OCI-LY1 (cell line): ENCODE measurements around the gene TFDP2.

Experiments
- H2AFZ ChIP-seq: fragments of 200-600 bp; sonication (generic), shearing (Covaris generic); 2 replicates; pipeline ENCODE4 v1.6.0; 2014; ENCODE audit warnings: antibody characterized with exemption, mild to moderate bottlenecking, low read length
- H3F3A ChIP-seq: fragments of 200-600 bp; sonication (generic), shearing (Covaris generic); 2 replicates; pipeline ENCODE4 v1.6.0; 2014; ENCODE audit warnings: mild to moderate bottlenecking, antibody characterized with exemption, low read length, moderate library complexity; ENCODE audit not compliant: insufficient read depth
- H3K27ac ChIP-seq: fragments of 200-600 bp; sonication (generic); 2 replicates; pipeline ENCODE4 v1.5.1; 2014; ENCODE audit warnings: low read length, mixed run types, mild to moderate bottlenecking, low read depth; ENCODE audit not compliant: poor library complexity, severe bottlenecking
- H3K27me3 ChIP-seq: fragments of 200-600 bp; sonication (generic); 2 replicates; pipeline ENCODE4 v1.6.0; 2014; ENCODE audit warnings: antibody characterized with exemption, mild to moderate bottlenecking, low read length, moderate library complexity; ENCODE audit not compliant: insufficient read depth
- H3K36me3 ChIP-seq: fragments of 200-600 bp; sonication (generic); 2 replicates; pipeline ENCODE4 v1.6.1; 2014; ENCODE audit warnings: mild to moderate bottlenecking, antibody characterized with exemption, low read length, moderate library complexity, mixed read lengths; ENCODE audit not compliant: insufficient read depth
- H3K4me1 ChIP-seq: fragments of 200-600 bp; sonication (generic); 2 replicates; pipeline ENCODE4 v1.5.1; 2014; ENCODE audit warnings: mild to moderate bottlenecking, low read length, moderate library complexity; ENCODE audit not compliant: insufficient read depth, severe bottlenecking
- H3K4me2 ChIP-seq: fragments of 200-600 bp; sonication (generic), shearing (Covaris generic); 2 replicates; pipeline ENCODE4 v1.6.1; 2014; ENCODE audit warnings: low read length
- H3K4me3 ChIP-seq: fragments of 200-600 bp; sonication (generic); 2 replicates; pipeline ENCODE4 v1.5.1; 2014; ENCODE audit warnings: low read length, low read depth, mild to moderate bottlenecking, mixed read lengths; ENCODE audit not compliant: poor library complexity, severe bottlenecking
- H3K79me2 ChIP-seq: fragments of 200-600 bp; shearing (Covaris generic); 2 replicates; pipeline ENCODE4 v1.6.1; 2016; ENCODE audit warnings: mixed run types, low read length, mixed read lengths; ENCODE audit not compliant: insufficient read depth
- H3K9ac ChIP-seq: fragments of 200-600 bp; sonication (generic), shearing (Covaris generic); 2 replicates; pipeline ENCODE4 v1.6.1; 2014; ENCODE audit warnings: mild to moderate bottlenecking, low read length, mixed read lengths
- H3K9me2 ChIP-seq: fragments of 200-600 bp; sonication (generic), shearing (Covaris generic); 2 replicates; pipeline ENCODE4 v1.6.1; 2014; ENCODE audit warnings: low read depth, mild to moderate bottlenecking, low read length, mixed read lengths
- H3K9me3 ChIP-seq: fragments of 200-600 bp; shearing (Covaris generic); 2 replicates; pipeline ENCODE4 v1.6.1; 2014; ENCODE audit warnings: low read length, mixed read lengths
- H4K20me1 ChIP-seq: fragments of 200-600 bp; sonication (generic), shearing (Covaris generic); 2 replicates; pipeline ENCODE4 v1.6.0; 2016; ENCODE audit warnings: mild to moderate bottlenecking, low read length; ENCODE audit not compliant: insufficient read depth
- EZH2 ChIP-seq: fragments of 200-600 bp; sonication (generic), shearing (Covaris generic); IDR thresholded peaks from 2 replicates; pipeline ENCODE4 v1.8.0; 2017; ENCODE audit warnings: borderline replicate concordance, mixed run types, mild to moderate bottlenecking, antibody characterized with exemption, low read length, moderate library complexity, mixed read lengths
- TF ChIP-seq, protein P1 (sequence below): fragments of 200-600 bp; sonication (generic), shearing (Covaris generic); IDR thresholded peaks from 2 replicates; pipeline ENCODE4 v1.5.1; 2017; ENCODE audit warnings: mild to moderate bottlenecking, antibody characterized with exemption, low read length, moderate library complexity, mixed read lengths

Gene TFDP2

DNA sequence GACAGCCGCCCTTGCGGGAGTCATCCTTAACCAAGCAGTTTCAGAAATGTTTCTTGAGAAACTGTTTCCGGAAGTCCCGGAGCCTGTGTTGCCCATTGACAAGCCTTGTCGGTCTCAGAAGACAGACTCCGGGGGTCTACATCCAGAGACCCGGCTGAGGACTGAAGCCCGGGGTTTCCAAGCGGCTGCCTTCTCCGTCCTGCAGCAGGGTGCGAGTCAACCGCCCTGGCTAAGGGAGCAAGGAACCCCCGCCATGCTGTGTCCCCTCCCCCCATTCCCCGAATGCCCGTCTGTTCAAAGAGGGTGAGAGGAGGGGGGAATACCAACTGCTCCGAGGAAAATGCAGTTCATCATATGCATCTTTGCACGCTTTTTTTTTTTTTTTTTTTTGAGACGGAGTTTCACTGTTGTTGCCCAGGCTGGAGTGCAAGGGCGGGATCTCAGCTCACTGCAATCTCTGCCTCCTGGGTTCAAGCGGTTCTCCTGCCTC is 211.3 kb downstream of the TFDP2 start:
- Histone ChIP-seq H3K27ac (no peak overlapping the region), H3K4me3 (no peak overlapping the region), H3F3A (0 out of 2 replicates have a peak, but pooled peaks cover 6% of the 10 kb centered on the region), H2AFZ (no peak overlapping the region), H3K27me3 (no peaks in the 10 kb centered on the region), H4K20me1 (no peaks in the 10 kb centered on the region), H3K36me3 (0 out of 2 replicates have a peak, but pooled peaks cover 3% of the 10 kb centered on the region), H3K4me2 (no peak overlapping the region), H3K4me1 (no peaks in the 10 kb centered on the region), H3K9me2 (no peaks in the 10 kb centered on the region), H3K79me2 (no peaks in the 10 kb centered on the region), H3K9me3 (no peaks in the 10 kb centered on the region), H3K9ac (no peak overlapping the region)
- TF ChIP-seq, protein P1, sequence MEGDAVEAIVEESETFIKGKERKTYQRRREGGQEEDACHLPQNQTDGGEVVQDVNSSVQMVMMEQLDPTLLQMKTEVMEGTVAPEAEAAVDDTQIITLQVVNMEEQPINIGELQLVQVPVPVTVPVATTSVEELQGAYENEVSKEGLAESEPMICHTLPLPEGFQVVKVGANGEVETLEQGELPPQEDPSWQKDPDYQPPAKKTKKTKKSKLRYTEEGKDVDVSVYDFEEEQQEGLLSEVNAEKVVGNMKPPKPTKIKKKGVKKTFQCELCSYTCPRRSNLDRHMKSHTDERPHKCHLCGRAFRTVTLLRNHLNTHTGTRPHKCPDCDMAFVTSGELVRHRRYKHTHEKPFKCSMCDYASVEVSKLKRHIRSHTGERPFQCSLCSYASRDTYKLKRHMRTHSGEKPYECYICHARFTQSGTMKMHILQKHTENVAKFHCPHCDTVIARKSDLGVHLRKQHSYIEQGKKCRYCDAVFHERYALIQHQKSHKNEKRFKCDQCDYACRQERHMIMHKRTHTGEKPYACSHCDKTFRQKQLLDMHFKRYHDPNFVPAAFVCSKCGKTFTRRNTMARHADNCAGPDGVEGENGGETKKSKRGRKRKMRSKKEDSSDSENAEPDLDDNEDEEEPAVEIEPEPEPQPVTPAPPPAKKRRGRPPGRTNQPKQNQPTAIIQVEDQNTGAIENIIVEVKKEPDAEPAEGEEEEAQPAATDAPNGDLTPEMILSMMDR = no peak
- TF ChIP-seq EZH2 = no peak

DNA sequence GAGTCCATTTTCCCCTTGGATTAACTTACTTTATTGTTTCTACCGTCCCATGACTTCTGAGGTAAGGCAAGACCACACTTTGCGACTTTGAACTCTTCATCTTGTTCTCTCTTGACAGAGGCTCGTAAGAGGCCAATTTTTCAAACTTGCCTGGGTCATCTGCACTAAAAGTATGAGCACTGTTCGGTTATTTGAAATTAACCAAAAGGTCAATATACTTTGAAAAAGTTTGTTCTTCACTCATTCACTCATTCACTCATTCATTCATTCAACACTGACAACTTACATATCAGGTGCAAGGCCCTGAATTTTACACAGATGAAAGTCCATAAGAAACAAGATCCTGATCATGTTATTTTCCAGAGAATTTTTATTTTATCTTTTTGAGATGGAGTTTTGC is 215.0 kb downstream of the TFDP2 start:
- H3K27me3 ChIP-seq = no peaks in the 10 kb centered on the region
- H3K36me3 ChIP-seq = peaks cover 12% of the 10 kb centered on the region; the same call in 1 of the 2 replicates
- H2AFZ ChIP-seq = no peak overlapping the region
- no peak for TF ChIP-seq EZH2
- H3K79me2 ChIP-seq = no peaks in the 10 kb centered on the region
- H3K9me3 ChIP-seq = no peaks in the 10 kb centered on the region
- H3K9me2 ChIP-seq = no peaks in the 10 kb centered on the region
- H3K4me3 ChIP-seq = no peak overlapping the region
- H3F3A ChIP-seq = no peaks in the 10 kb centered on the region
- H3K27ac ChIP-seq = no peak overlapping the region
- H4K20me1 ChIP-seq = no peaks in the 10 kb centered on the region
- H3K4me1 ChIP-seq = no peaks in the 10 kb centered on the region
- no peak overlapping the region for H3K4me2 ChIP-seq
- no peak overlapping the region for H3K9ac ChIP-seq

DNA sequence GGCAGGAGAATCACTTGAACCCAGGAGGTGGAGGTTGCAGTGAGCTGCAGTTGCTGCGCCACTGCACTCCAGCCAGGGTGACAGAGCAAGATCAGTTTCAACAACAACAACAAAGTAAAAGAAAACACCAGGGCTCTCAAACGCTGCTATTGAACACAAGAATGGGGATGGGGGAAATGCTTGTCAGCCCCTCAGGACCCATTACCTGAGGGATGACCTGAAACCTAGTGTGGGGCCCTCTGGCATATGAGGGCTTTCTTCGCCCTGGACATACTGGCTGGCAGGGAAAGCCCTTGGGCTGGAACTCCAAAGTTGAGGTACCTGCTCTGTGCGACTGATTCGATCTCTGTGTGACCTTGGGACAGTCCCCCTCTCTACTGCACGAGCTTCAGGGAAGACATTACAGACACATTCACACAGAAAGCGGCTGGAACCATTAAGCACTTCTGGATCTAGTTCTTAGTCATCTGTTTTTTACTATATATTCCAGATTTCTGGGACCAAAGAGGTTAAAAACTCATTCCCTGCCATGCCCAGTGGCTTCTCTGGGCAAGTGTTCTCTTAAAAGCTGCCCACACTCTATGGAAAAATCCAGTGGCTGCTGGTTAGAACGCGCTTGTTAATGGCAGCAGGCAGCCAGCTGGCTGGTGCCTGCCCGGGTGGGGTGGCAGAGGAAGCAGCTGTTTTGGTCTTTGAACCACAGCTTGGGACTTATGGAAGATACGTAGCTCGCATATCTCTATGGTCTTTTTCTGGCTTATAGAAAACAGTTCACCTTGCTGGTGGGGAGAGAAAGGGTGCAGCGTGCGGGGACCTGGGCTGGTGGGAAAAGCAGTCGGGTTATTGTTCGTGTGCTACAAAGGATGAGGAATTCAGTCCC is 215.7 kb downstream of the TFDP2 start:
- H3K27ac ChIP-seq = no peak overlapping the region
- no peaks in the 10 kb centered on the region for H3K9me3 ChIP-seq
- no peaks in the 10 kb centered on the region for H3F3A ChIP-seq
- TF ChIP-seq, protein P1 = no peak
- no peak for TF ChIP-seq EZH2
- H3K4me1 ChIP-seq = no peaks in the 10 kb centered on the region
- H3K9ac ChIP-seq = no peak overlapping the region
- no peak overlapping the region for H2AFZ ChIP-seq
- H3K27me3 ChIP-seq = no peaks in the 10 kb centered on the region
- no peak overlapping the region for H3K4me3 ChIP-seq
- peaks cover 18% of the 10 kb centered on the region; the same call in 1 of the 2 replicates for H3K36me3 ChIP-seq
- H3K79me2 ChIP-seq = no peaks in the 10 kb centered on the region
- no peaks in the 10 kb centered on the region for H3K9me2 ChIP-seq
- no peaks in the 10 kb centered on the region for H4K20me1 ChIP-seq
- H3K4me2 ChIP-seq = no peak overlapping the region
